ENCODE measurements around the gene DCLK1.

GRCh38 chr13:36074659-36075058 is 56.5 kb downstream of the DCLK1 start:
- no peak for TF ChIP-seq CTCF (IDR thresholded peaks at IDR 0.05 in 4 of 5, conservative IDR thresholded peaks at IDR 0.05 in 1 of 5)
- TF ChIP-seq POLR2A (IDR thresholded peaks at IDR 0.05) = no peak

Data from gastrocnemius medialis (tissue), 4 donors.